Activated CD4-positive, alpha-beta T cell treated with anti-CD3 and anti-CD28 coated beads for 4 hours (primary cell): ENCODE results near the gene GAGE12J.
"Not testable (repeated sequence)": the region's sequence is repeated elsewhere in the genome, so short reads cannot be mapped to it uniquely, and the experiment has no call there.

Experiments used
- DNase-seq, 2 donors: peaks; one replicate each; pipeline ENCODE4 v3.0.0-alpha.2; 2020

The GAGE12J gene

DNA sequence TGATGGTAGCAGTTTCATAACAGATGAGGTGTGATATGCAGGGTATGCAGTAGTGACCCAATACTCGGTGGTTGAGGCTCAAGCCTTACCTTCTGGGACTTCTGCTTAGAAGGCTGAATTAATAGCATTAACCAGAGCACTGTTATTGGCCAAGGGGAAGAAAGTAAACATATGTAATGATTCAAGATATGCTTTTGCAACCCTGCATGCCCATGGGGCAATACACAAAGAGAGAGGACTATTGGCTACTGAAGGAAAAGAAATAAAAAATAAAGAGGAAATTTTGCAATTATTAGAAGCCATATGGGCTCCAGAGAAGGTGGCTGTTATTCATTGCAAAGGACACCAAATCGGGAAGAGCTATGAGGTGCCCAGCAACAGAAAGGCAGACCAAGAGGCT lies 9.7 kb upstream of the GAGE12J start:
- no peak for DNase-seq

DNA sequence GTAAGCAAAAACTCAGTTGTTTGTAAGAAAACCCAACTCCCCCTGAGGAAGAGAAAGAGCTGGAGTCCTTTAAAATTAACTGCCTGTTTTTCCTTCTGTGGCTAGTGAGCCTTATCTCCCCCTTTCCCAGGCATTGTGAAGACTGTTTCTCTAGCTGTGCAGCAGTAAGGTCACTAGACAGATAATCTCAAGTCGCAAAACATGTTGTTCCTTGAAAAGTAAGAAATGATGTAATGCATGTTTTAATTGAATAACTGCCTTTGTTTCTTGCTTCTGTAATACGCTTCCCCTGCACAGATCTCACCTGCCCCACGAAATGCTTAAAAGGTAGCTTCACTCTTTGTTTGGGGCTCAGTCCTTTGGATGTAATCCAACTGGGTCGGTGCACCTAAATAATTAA lies 5.8 kb upstream of the GAGE12J start:
- no peak for DNase-seq

DNA sequence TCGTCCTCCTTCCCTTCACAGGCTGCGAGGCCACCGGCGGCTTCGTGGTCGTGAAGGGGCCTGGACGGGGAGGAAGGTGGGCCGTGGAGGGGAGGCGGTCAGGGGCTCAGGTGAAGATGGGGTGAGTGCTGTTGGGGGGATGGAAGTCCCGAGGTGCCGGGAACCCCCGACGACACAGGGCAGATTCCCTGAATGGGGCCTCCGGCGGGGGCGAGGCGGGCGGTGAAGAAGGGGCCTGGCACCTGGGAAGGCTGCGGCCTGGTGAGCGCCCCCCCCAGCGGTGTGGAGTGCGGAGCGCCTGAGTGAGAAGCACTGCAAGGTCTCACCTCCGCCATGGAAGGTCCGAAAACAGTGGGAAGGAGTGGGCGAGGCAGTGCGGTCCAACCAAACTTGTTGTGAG lies 429 bp downstream of the GAGE12J start:
- DNase-seq = not testable (repeated sequence)

DNA sequence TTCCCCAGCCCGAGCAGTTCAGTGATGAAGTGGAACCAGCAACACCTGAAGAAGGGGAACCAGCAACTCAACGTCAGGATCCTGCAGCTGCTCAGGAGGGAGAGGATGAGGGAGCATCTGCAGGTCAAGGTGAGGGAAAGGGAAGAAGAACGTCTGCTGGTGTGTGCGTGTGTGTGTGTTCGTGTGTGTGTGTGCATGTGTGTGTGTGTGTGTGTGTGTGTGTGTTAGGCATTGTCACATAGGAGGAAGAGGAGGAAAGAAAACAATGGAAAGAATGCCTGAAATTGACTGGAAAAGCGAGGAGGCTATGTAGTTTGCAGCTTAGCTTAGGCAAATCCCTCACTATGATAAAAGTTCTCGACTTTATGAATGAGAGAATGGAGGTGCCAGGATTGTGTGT lies 1.9 kb downstream of the GAGE12J start:
- not testable (repeated sequence) for DNase-seq

DNA sequence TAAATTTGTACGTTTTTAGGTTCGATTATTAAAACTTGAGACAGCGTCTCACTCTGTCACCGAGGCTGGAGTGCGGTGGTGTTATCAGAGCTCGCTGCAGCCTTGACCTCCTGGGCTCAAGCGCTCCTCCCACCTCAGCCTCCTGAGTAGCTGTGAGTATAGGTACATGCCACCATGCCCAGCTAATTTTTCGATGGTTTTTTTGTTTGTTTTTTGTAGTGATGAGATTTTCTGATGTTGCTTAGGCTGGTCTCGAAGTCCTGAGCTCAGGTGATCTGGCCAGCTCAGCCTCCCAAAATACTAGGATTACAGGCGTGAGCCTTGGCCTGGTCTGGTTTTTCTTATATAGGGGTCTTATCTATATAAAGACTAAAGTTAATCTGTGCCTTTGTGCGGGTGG lies 8.6 kb downstream of the GAGE12J start:
- DNase-seq = not testable (repeated sequence)

DNA sequence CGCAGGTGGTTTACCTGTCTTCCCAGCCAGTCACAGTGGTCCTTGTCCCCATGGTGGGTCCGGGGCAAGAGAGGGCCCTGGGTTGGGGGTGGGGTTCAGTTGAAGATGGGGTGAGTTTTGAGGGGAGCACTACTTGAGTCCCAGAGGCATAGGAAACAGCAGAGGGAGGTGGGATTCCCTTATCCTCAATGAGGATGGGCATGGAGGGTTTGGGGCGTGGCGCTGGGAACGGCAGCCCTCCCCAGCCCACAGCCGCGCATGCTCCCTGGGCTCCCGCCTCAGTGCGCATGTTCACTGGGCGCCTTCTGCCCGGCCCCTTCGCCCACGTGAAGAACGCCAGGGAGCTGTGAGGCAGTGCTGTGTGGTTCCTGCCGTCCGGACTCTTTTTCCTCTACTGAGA lies 9.4 kb downstream of the GAGE12J start, which contains the start of gene GAGE13:
TSS of gene GAGE13 (plus strand) at position 301 of the 400 bp plus-strand sequence. CDS start 1,156 bp downstream, outside the sequence.
- DNase-seq = not testable (repeated sequence)

DNA sequence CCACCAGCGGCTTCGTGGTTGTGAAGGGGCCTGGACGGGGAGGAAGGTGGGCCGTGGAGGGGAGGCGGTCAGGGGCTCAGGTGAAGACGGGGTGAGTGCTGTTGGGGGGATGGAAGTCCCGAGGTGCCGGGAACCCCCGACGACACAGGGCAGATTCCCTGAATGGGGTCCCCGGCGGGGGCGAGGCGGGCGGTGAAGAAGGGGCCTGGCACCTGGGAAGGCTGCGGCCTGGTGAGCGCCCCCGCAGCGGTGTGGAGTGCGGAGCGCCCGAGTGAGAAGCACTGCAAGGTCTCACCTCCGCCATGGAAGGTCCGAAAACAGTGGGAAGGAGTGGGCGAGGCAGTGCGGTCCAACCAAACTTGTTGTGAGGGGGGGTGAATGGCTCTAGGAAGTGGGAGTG lies 10.0 kb downstream of the GAGE12J start:
- peak in 1 of 2 donors; percentile 27 for DNase-seq

DNA sequence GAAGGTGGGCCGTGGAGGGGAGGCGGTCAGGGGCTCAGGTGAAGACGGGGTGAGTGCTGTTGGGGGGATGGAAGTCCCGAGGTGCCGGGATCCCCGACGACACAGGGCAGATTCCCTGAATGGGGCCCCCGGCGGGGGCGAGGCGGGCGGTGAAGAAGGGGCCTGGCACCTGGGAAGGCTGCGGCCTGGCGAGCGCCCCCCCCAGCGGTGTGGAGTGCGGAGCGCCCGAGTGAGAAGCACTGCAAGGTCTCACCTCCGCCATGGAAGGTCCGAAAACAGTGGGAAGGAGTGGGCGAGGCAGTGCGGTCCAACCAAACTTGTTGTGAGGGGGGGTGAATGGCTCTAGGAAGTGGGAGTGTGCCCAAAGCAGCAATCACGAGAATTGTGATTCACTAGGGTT lies 19.6 kb downstream of the GAGE12J start:
- DNase-seq = not testable (repeated sequence)

DNA sequence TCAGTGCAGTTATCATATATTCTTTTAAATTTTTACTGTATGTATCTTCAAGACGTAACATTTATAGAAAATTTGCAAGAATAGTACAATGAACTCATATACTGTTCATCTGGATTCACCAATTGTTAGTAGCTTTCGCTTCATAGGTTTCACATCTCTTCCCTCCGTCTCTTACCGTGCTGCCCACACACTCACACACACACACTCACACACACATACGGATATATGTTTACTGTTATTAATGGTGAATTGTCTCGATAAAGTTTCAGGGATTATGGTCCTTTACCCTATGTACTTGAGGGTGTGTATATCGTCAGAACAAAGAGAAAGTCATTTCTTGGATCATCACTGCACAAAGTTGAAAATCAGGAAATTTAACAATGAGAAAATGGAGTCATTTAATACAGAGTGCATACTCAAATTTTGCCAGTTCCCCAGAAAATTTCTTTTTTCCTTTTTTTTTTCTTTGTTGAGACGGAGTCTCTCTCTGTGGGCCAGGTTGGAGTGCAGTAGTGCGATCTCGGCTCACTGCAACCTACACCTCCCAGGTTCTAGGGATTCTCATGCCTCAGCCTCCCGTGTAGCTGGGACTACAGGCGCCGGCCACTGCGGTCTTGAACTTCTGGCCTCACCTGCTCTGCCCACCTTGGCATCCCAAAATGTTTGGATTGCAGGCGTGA lies 22.8 kb downstream of the GAGE12J start:
- not testable (repeated sequence) for DNase-seq

DNA sequence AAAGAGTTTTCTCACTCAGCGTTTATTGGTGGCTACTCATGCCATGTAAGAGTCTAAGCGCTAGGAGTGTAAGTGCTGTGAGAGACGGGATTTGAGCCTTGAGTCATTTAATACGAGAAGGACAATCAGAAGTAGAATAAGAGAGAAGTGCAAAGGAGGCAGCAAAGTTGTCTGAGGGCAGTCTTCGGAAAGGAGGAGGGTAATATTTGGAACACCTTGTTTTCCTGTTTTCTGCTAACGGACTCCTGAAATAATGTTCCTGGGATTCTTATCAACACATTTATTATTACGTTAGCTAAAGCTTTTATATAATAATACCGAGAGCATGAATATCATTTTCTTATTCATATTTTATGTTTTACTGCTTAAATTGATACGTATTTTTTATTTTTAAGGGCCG lies 23.6 kb downstream of the GAGE12J start:
- not testable (repeated sequence) for DNase-seq

DNA sequence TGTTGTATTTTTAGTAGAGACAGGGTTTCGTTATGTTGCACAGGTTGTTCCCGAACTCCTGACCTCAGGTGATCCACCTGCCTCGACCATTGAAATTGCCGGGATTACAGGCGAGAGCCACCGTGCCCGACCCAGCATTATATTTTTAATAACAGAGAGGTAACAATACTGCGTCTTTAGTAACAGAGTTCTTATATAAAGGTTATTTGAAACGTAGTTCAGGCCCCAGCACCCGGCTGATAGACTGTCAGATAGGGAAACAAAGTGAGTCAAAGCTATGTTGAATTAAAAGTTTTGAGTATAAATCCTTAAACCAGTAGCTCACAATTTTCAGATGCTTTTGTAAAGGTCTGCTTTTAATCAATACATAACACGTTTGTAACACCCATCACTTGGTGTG lies 24.3 kb downstream of the GAGE12J start:
- DNase-seq = peak in 1 of 2 donors; percentile 5
